HG03521 (cell line): ENCODE data around the gene RXFP4.
"Not testable (repeated sequence)": the region's sequence is repeated elsewhere in the genome, so short reads cannot be mapped to it uniquely, and the experiment has no call there.

Experiments
- ATAC-seq: cut with Tn5 transposase; IDR thresholded peaks from one replicate; pipeline ENCODE4 v1.9.1; 2021; ENCODE audit warnings: mild to moderate bottlenecking, moderate library complexity; ENCODE audit not compliant: unreplicated experiment

Gene RXFP4

GRCh38 chr1:155976913-155977689 lies 35.7 kb downstream of the RXFP4 start:
- ATAC-seq = no peak

- ATAC-seq = peak; percentile 1
Measured at GRCh38 chr1:155977690-155978324, 36.4 kb downstream of the RXFP4 start.

GRCh38 chr1:155978325-155978972 lies 37.0 kb downstream of the RXFP4 start, which contains the start of gene ARHGEF2:
Gene ARHGEF2, minus strand, starts transcription at chr1:155978547. Its CDS starts 120 bp downstream, at chr1:155978427.
- ATAC-seq = peak; percentile 54

GRCh38 chr1:155978973-155979429 lies 37.6 kb downstream of the RXFP4 start:
- no peak for ATAC-seq

- ATAC-seq = no peak
Measured at GRCh38 chr1:155979597-155980343, 38.3 kb downstream of the RXFP4 start.

- ATAC-seq = no peak
Measured at GRCh38 chr1:155981266-155982088, 40.0 kb downstream of the RXFP4 start.

- ATAC-seq = no peak
Measured at GRCh38 chr1:155982106-155982505, 40.7 kb downstream of the RXFP4 start.

GRCh38 chr1:155983191-155984024 lies 42.0 kb downstream of the RXFP4 start:
- ATAC-seq = no peak

GRCh38 chr1:155984341-155984740 lies 42.9 kb downstream of the RXFP4 start:
- no peak for ATAC-seq

GRCh38 chr1:155984903-155985645 lies 43.6 kb downstream of the RXFP4 start:
- not testable (repeated sequence) for ATAC-seq

- no peak for ATAC-seq
Measured at GRCh38 chr1:155989242-155990004, 48.0 kb downstream of the RXFP4 start.

- ATAC-seq = no peak
Measured at GRCh38 chr1:155990005-155990739, 48.7 kb downstream of the RXFP4 start.
